Hematopoietic multipotent progenitor cell treated with erythropoietin and hydrocortisone succinate and interleukin-3 and kit ligand, for 8 days (in vitro differentiated cells): ENCODE data around the gene EVA1C.
"Not testable (repeated sequence)": the region's sequence is repeated elsewhere in the genome, so short reads cannot be mapped to it uniquely, and the experiment has no call there.

Experiments
- DNase-seq: peaks from one replicate; pipeline ENCODE4 v3.0.0-alpha.2; 2015

Gene EVA1C, protein sequence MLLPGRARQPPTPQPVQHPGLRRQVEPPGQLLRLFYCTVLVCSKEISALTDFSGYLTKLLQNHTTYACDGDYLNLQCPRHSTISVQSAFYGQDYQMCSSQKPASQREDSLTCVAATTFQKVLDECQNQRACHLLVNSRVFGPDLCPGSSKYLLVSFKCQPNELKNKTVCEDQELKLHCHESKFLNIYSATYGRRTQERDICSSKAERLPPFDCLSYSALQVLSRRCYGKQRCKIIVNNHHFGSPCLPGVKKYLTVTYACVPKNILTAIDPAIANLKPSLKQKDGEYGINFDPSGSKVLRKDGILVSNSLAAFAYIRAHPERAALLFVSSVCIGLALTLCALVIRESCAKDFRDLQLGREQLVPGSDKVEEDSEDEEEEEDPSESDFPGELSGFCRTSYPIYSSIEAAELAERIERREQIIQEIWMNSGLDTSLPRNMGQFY

GRCh38 chr21:32412162-32413014 is at the start of gene EVA1C:
TSS of gene EVA1C (plus strand) at chr21:32412706. CDS start at chr21:32412854, 148 bp downstream.
- DNase-seq, result peak; percentile 83

- DNase-seq, result no peak
These were observed 48.1 kb upstream of the EVA1C start for GRCh38 chr21:32364387-32364786.

DNA sequence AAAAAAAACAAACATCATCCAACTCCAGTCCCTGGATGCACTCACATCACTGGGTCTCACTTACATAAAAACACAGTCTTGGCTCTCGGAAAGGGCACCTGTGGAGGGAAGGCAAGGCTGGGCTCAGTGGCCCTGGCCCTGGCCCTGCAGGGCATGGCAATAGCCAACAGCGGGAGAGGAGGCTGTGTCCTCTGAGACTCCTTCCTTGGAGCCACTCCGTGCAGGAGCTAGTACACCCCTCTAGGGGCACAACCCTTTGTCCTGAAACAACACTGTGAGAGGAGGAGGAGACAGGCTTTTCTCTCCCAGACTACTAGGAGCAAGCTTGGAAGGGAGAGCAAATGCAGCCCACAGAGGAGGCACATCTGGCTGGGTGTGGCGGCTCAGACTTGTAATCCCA is 47.7 kb upstream of the EVA1C start:
- DNase-seq, result no peak

GRCh38 chr21:32366191-32366590 is 46.3 kb upstream of the EVA1C start:
- no peak for DNase-seq

- no peak for DNase-seq
These were observed 45.3 kb upstream of the EVA1C start for GRCh38 chr21:32367158-32367557.

DNA sequence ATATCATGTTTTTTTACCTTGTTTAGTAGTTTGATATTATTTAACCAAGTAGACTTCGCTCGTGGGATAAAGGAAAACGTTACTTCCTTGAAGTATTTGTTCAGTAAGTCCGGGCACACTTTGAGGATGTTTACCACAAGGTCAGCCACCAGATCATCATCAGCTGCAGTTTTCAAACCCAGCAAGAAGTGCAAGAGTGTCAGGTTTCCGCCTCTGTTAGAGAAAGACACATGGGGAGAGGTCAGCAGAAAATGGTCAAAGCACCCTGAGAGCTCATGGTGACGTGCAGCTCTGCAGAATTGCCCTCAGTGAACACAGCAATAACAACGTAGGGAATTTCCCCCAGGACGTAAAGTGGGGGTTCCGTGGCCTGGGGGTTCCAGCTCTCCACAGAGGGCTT is 44.1 kb upstream of the EVA1C start:
- DNase-seq, result no peak

GRCh38 chr21:32368961-32369360 is 43.5 kb upstream of the EVA1C start:
- not testable (repeated sequence) for DNase-seq

- no peak for DNase-seq
These were observed 41.3 kb upstream of the EVA1C start for GRCh38 chr21:32370998-32371766.

GRCh38 chr21:32371913-32372314 is 40.6 kb upstream of the EVA1C start:
- DNase-seq, result no peak

DNA sequence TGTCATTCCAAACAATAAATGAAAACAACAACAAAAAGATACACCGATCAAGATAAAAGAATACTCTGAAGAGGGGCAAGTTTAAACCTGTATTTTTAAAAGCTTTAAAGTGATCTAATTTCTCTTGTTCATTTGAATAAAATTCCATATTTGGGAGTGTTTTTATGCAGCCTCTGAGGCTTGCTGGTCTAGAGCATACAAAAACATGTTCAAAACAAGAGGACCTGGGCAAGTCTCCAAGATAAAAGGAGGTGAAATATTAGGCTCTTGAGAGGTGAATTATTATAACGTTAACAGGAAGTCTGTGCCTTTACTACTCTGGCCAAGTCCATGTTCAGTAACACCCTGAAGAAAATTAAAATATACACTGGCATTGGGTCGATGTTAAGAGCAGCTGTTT is 39.8 kb upstream of the EVA1C start:
- DNase-seq, result no peak

GRCh38 chr21:32377506-32377905 is 35.0 kb upstream of the EVA1C start:
- no peak for DNase-seq

DNA sequence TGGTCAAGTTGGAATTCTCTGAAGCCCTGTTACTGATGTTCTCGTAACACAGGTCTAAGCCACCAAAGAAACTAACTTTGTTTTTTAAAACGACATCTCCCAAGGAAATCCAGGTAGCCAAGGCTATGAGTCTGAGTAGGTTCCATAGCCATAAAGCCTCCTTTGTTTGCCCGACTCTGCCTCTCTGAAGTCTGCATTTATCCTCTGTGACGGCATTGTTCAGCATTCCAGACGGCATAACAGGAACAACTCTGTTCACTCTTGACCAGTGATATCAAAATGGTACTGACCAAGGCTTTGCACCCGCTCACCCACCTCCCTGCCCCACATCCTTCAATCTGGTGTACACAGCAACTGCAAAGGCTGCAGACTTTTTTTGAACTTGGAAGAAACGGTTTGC is 34.5 kb upstream of the EVA1C start:
- DNase-seq, result no peak

DNA sequence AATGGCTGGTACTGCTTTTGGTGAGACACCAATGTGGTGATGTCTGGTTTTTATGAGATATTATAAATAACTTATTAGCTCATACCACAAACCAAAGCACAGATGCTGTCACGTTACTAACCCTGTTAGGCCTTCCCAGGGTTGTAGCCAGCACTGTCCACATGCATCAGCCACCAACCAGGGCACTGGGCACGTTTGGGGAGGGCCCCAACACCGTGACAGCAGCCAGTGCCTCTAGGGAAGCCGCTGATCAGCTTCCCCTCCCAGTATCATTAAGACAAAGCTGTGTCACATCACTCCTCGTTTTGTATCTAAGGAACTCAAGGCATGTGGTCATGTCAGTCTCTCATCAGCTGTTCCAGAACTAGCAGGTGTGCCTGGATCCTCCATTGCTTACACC is 33.5 kb upstream of the EVA1C start:
- no peak for DNase-seq

GRCh38 chr21:32380940-32381339 is 31.6 kb upstream of the EVA1C start:
- no peak for DNase-seq

DNA sequence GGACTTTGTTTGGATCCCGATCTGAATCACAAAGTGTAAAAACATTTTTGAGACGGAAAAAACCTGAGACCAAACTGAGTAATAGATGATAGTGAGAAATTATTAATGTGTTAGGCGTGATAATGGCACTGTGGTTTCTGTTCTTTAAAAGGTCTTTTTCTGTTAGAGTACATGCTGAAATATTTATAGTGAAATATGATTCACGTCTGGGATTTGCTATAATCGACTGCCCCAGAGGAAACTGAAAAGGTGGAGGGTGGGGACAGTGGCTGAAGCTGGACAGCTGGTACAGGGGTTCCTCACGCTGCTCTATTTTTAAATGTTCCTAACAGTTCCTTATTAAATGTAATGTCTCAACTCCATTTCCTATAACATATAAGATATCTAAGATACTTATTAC is 30.9 kb upstream of the EVA1C start:
- DNase-seq, result no peak

GRCh38 chr21:32382108-32382644 is 30.3 kb upstream of the EVA1C start:
- no peak for DNase-seq

DNA sequence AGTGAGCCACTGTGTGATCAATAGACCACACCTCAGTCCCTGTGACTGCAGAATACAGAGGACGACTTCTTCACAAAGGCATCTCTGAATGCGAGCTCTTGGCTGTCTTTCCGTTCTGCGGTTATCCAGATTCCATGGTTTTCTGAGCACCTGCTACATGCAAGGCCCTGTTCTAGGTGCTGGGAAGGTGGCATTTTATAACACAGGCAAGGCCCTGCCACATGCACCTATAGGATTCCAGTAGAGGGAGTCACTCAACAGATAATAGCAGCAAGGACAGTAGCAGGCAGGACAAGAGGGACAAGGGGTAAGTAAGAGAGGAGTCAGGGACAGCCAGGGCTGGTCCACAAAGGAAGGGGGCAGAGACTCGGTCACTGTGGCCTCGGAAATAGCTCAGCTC is 28.7 kb upstream of the EVA1C start:
- DNase-seq, result no peak

DNA sequence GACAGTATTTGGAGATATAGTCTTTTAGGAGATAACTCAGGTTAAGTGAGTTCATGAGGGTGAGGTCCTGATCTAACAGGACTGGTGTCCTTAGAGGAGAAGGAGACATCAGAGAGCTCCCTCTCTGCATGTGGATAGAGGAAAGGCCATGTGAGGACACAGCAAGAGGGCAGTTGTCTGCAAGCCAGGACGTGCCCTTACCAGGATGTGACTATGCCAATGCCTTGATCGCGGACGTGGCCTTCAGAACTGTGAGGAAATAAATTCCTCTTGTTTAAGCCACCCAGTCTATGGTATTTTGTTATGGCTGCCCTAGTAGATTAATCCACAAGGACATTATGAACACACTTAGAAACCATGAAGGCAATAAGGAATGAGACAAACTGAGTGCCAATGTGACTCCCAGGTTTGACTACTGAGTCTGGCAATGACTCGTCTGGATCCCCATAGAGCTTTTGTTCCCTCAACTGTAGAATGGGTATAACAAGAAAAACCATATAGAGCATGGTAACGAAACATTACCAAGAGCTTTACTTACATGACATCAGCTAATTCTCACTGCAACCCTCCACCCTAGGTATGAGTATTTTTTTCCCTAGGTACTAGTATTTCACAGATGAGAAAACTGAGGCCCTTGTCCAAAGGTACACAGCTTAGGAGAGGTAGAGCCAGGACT is 26.2 kb upstream of the EVA1C start:
- DNase-seq, result peak; percentile 21

GRCh38 chr21:32387151-32387550 is 25.4 kb upstream of the EVA1C start:
- no peak for DNase-seq

DNA sequence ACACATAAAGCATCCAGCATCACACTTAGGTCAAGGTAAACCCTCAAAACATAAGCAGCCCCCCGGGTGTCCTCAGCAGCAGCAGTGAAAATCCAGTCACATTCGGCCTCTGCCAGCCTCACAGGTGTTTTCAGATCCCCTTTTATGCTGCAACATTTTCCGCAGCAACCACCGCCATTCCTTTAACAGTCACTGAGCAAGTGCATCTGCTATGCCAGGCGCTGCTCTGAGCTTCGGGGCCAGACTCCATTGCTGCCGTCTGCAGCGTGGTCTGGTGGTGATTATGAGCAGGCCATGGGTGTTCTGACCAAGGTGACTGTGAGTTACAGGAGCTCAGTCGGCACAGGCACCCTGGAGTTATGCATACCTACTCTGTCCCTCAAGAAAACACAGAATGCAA is 24.2 kb upstream of the EVA1C start:
- no peak for DNase-seq

- DNase-seq, result no peak
These were observed 23.0 kb upstream of the EVA1C start for GRCh38 chr21:32389337-32390015.
